HepG2 (cell line): ENCODE results near the gene KIFAP3. TPM values are rescaled to one million over a fixed set of nuclear protein-coding genes. Genes with fewer than 3 reads are reported as not detected.

Source experiments
- ATAC-seq: fragments of 200-7000 bp; cut with Tn5 transposase; 3 replicates; pipeline ENCODE4 v1.9.1; 2020; ENCODE audit warnings: mild to moderate bottlenecking, moderate library complexity
- BruUV-seq: library from RNA; stranded (reverse); fragments of 400-500 nt; replicated peaks from 2 replicates; lab custom pipeline; 2021; lab: Mats Ljungman, UMichigan
- CTCF ChIA-PET: fragments of 300-600 bp; formaldehyde crosslinking; extraction: SDS; loops from one replicate; lab custom pipeline; 2021; ENCODE audit warnings: low total read pairs, inconsistent platforms, low intra/inter-chr PET ratio; lab: Yijun Ruan, JAX
- POLR2A ChIA-PET: fragments of 350-600 bp; sonication (Branson Sonifier 250); formaldehyde crosslinking; loops from one replicate; lab custom pipeline; 2020; ENCODE audit warnings: antibody characterized with exemption, inconsistent platforms; lab: Yijun Ruan, JAX
- DNase-seq: peaks from one replicate; pipeline ENCODE4 v3.0.0-alpha.2; 2015; ENCODE audit warnings: low spot score
- FAIRE-seq: peaks from 3 replicates; lab custom pipeline; 2011; peaks lifted over from hg19 to GRCh38; lab: Jason Lieb, UNC
- H2AFZ ChIP-seq: one replicate; pipeline ENCODE4 v1.6.1; 2011; ENCODE audit warnings: low read length, inconsistent platforms
- H3K27ac ChIP-seq: fragments of 300-600 bp; 3 replicates; pipeline ENCODE4 v1.8.0; 2011; ENCODE audit warnings: mixed run types, mild to moderate bottlenecking, mixed read lengths, low read length, inconsistent platforms; ENCODE audit not compliant: insufficient read depth; ENCODE audit errors: extremely low read length
- H3K27me3 ChIP-seq, 2 experiments: fragments of 200-600 bp in 1 of 2; 2 replicates in 1 of 2; 3 replicates in 1 of 2; pipeline versions ENCODE4 v1.6.0 to v1.8.0; 2011; ENCODE audit warnings: low read length in 2 of 2, mild to moderate bottlenecking in 2 of 2, moderate library complexity in 2 of 2, inconsistent platforms in 1 of 2; ENCODE audit not compliant: insufficient read depth in 2 of 2, control insufficient read depth in 1 of 2
- H3K36me3 ChIP-seq, 2 experiments: fragments of 200-600 bp in 1 of 2; replicated peaks in 1 of 2; 2 replicates in 1 of 2; 3 replicates in 1 of 2; pipeline versions ENCODE4 v1.5.1 to v1.8.0; 2011; ENCODE audit warnings: low read length in 2 of 2, inconsistent platforms in 1 of 2; ENCODE audit not compliant: insufficient read depth in 2 of 2, control insufficient read depth in 1 of 2
- H3K4me1 ChIP-seq: 2 replicates; pipeline ENCODE4 v1.5.1; 2012; ENCODE audit warnings: low read length, inconsistent platforms; ENCODE audit not compliant: insufficient read depth
- H3K4me2 ChIP-seq: 2 replicates; pipeline ENCODE4 v1.6.0; 2011; ENCODE audit warnings: low read depth, low read length, inconsistent platforms
- H3K4me3 ChIP-seq, 3 experiments: fragments of 200-600 bp in 1 of 3; sonication (generic), shearing (Covaris generic) in 1 of 3; replicated peaks in 1 of 3; 2 replicates each; pipeline ENCODE4 v1.5.1; 2011 to 2016; ENCODE audit warnings: low read length in 3 of 3, inconsistent platforms in 2 of 3, low read depth in 2 of 3, mild to moderate bottlenecking in 2 of 3, control low read depth in 1 of 3, mixed read lengths in 1 of 3; ENCODE audit not compliant: insufficient read depth in 1 of 3
- H3K79me2 ChIP-seq: one replicate; pipeline ENCODE4 v1.6.1; 2011; ENCODE audit warnings: low read length, inconsistent platforms; ENCODE audit not compliant: insufficient read depth
- H3K9ac ChIP-seq: 2 replicates; pipeline ENCODE4 v1.6.0; 2011; ENCODE audit warnings: mild to moderate bottlenecking, low read depth, low read length, inconsistent platforms; ENCODE audit not compliant: insufficient read depth
- H3K9me3 ChIP-seq: 2 replicates; pipeline ENCODE4 v1.5.1; 2012; ENCODE audit warnings: mild to moderate bottlenecking, low read length
- H4K20me1 ChIP-seq: 2 replicates; pipeline ENCODE4 v1.6.0; 2011; ENCODE audit warnings: inconsistent platforms, mild to moderate bottlenecking, low read length, moderate library complexity; ENCODE audit not compliant: insufficient read depth
- ESRRA ChIP-seq: sonication (generic); formaldehyde crosslinking; IDR thresholded peaks from 2 replicates; pipeline ENCODE4 v1.5.1; 2020; ENCODE audit warnings: mild to moderate bottlenecking, low read depth, missing genetic modification reagents
- MAX ChIP-seq: IDR thresholded peaks from 2 replicates; pipeline ENCODE4 v1.6.1; 2012; ENCODE audit warnings: inconsistent platforms
- MED8 ChIP-seq: sonication (generic); formaldehyde crosslinking; IDR thresholded peaks from 2 replicates; pipeline ENCODE4 v1.8.1; 2023; ENCODE audit warnings: mild to moderate bottlenecking, missing genetic modification reagents; ENCODE audit not compliant: insufficient replicate concordance
- NAIF1 ChIP-seq: sonication (generic); formaldehyde crosslinking; IDR thresholded peaks from 2 replicates; pipeline ENCODE4 v1.5.0; 2020; ENCODE audit warnings: mild to moderate bottlenecking, missing genetic modification reagents, borderline replicate concordance
- NCOR1 ChIP-seq: fragments of 200-600 bp; sonication (generic); IDR thresholded peaks from 2 replicates; pipeline ENCODE4 v1.7.0; 2017; ENCODE audit warnings: antibody characterized with exemption, low read length, borderline replicate concordance
- PLRG1 ChIP-seq: fragments of 450-650 bp; conservative IDR thresholded peaks from 2 replicates; pipeline ENCODE4 v1.6.1; 2016
- RFX1 ChIP-seq: fragments of 450-650 bp; IDR thresholded peaks from 2 replicates; pipeline ENCODE4 v1.6.1; 2017
- SP140L ChIP-seq: sonication (generic); formaldehyde crosslinking; IDR thresholded peaks from 2 replicates; pipeline ENCODE4 v1.4.0; 2020; ENCODE audit warnings: missing genetic modification reagents, borderline replicate concordance
- ZMAT5 ChIP-seq: sonication (generic); formaldehyde crosslinking; IDR thresholded peaks from 2 replicates; pipeline ENCODE4 v1.5.0; 2020; ENCODE audit warnings: mild to moderate bottlenecking, low read depth, missing genetic modification reagents, borderline replicate concordance
- ZMYM2 ChIP-seq: sonication (generic); formaldehyde crosslinking; IDR thresholded peaks from 2 replicates; pipeline ENCODE4 v1.8.0; 2022; ENCODE audit warnings: mild to moderate bottlenecking, missing genetic modification reagents
- ZNF274 ChIP-seq: sonication (generic); formaldehyde crosslinking; IDR thresholded peaks from 2 replicates; pipeline ENCODE4 v1.5.1; 2020; ENCODE audit warnings: mild to moderate bottlenecking, missing genetic modification reagents
- ZNF292 ChIP-seq: sonication (generic); formaldehyde crosslinking; IDR thresholded peaks from 2 replicates; pipeline ENCODE4 v1.8.1; 2022; ENCODE audit warnings: mild to moderate bottlenecking, low read depth, missing genetic modification reagents, borderline replicate concordance
- ZNF574 ChIP-seq: sonication (generic); formaldehyde crosslinking; IDR thresholded peaks from 2 replicates; pipeline ENCODE4 v1.4.0; 2020; ENCODE audit warnings: missing genetic modification reagents
- WGBS: methylation state at CpG from one replicate; pipeline ENCODE4 v1.1.6; 2017; ENCODE audit warnings: low lambda C conversion rate; 5-methylcytosine and 5-hydroxymethylcytosine counted together
- in situ Hi-C: cut with HindIII; loops from 2 replicates; pipeline ENCODE4 v1.10.0; 2017; ENCODE audit warnings: low pct_unique_long_range_greater_than_20kb; ENCODE audit not compliant: extremely low pct_ligation_motif_present
- intact Hi-C: fragments of 100-400 bp; cut with micrococcal nuclease; formaldehyde crosslinking; loops from one replicate; pipeline ENCODE4 v1.10.0; 2022; ENCODE audit not compliant: unreplicated experiment
- polyA plus RNA-seq, 8 experiments: library from polyadenylated mRNA; depleted of rRNA in 3 of 8; stranded (reverse) in 7 of 8; unstranded in 1 of 8; fragments of >200 nt; fragmentation: Illumina TruSeq in 4 of 8; extraction: Trizol in 4 of 8; gene quantifications; 2 replicates each; pipeline versions ENCODE4 v1.2.1 to v1.2.3, GENCODE V29; 2011 to 2016; ENCODE audit warnings: low read depth in 4 of 8, missing spikeins in 1 of 8, mixed read lengths in 1 of 8; ENCODE audit not compliant: insufficient read depth in 1 of 8
- total RNA-seq, 5 experiments: library from RNA; depleted of rRNA; stranded (reverse); fragments of >200 nt; fragmentation: Illumina TruSeq; extraction: Trizol; gene quantifications; 2 replicates each; pipeline ENCODE4 v1.2.3, GENCODE V29; 2016; ENCODE audit warnings: low read depth in 1 of 5

The KIFAP3 gene
- total and polyA plus RNA-seq, 2 of the 13 experiments (the other 11 are each of a cell fraction or from before 2014, with no cell fraction given), result 3.4 to 10.0 TPM

- intact Hi-C loops (no loop called here), in situ Hi-C loops (no loop called here)
- H3K4me1 ChIP-seq, result peaks cover 12% of the 10 kb centered on the region
- DNase-seq (no peak), ATAC-seq (no peak), FAIRE-seq (no peak)
- no peak overlapping the region for H2AFZ ChIP-seq
- H3K4me3 ChIP-seq, result no peak overlapping the region
- WGBS, result 98% methylated on average over 9 of the region's 20 CpGs
- H3K4me2 ChIP-seq, result no peak overlapping the region
- no TSS peak for BruUV-seq
- H3K27ac ChIP-seq, result no peak overlapping the region
- H3K36me3 ChIP-seq, result peaks cover under 1 to 13% of the 10 kb centered on the region in 2 experiments; a peak in 1 of 5 replicates
- H3K27me3 ChIP-seq, result no peaks in the 10 kb centered on the region
- no peak for TF ChIP-seq ZNF274 (CRISPR knock-in tag)
- TF ChIP-seq MAX, result no peak
- TF ChIP-seq ZNF292 (CRISPR knock-in tag), result no peak
- no peak for TF ChIP-seq ESRRA
- no peak for TF ChIP-seq SP140L (CRISPR knock-in tag)
- no peak for TF ChIP-seq ZMYM2
- TF ChIP-seq NAIF1 (CRISPR knock-in tag), result no peak
- H3K79me2 ChIP-seq, result no peaks in the 10 kb centered on the region
- H4K20me1 ChIP-seq, result no peaks in the 10 kb centered on the region
- ChIA-PET CTCF (no interaction called here), POLR2A (interaction anchor here (1.5 kb wide), 1 partner anchor 11 kb away, joined by 8 read pairs; the partner anchor contains the start of gene SCYL3)
- no peak overlapping the region for H3K9ac ChIP-seq
- H3K9me3 ChIP-seq, result no peaks in the 10 kb centered on the region
Observed at GRCh38 chr1:169882039-169882511, 192.4 kb downstream of the KIFAP3 start.

- H3K4me3 ChIP-seq, result no peak overlapping the region
- no TSS peak for BruUV-seq
- CTCF ChIA-PET, result no interaction called here
- no peaks in the 10 kb centered on the region for H3K27me3 ChIP-seq
- H3K4me1 ChIP-seq, result peaks cover 12% of the 10 kb centered on the region
- H3K4me2 ChIP-seq, result no peak overlapping the region
- intact Hi-C loops, result no loop called here
- no peak for FAIRE-seq
- H4K20me1 ChIP-seq, result no peaks in the 10 kb centered on the region
- H2AFZ ChIP-seq, result no peak overlapping the region
- H3K79me2 ChIP-seq, result no peaks in the 10 kb centered on the region
- H3K27ac ChIP-seq, result no peak overlapping the region
- peaks cover 6 to 23% of the 10 kb centered on the region in 2 experiments; a peak in 4 of 5 replicates for H3K36me3 ChIP-seq
- DNase-seq, result no peak
- POLR2A ChIA-PET, result no interaction called here
- no peak overlapping the region for H3K9ac ChIP-seq
- ATAC-seq, result no peak
- H3K9me3 ChIP-seq, result no peaks in the 10 kb centered on the region
- WGBS, result 95% methylated on average over 4 of the region's 4 CpGs
- in situ Hi-C loops, result no loop called here
- TF ChIP-seq NCOR1 (no peak), RFX1 (no peak), MED8 (CRISPR knock-in tag) (no peak), ZNF574 (CRISPR knock-in tag) (no peak), PLRG1 (no peak), ZMAT5 (CRISPR knock-in tag) (no peak)
Observed at GRCh38 chr1:169879034-169879840, 195.3 kb downstream of the KIFAP3 start.
